DND-41 (cell line): ENCODE results near the gene PPAN.

Experiments used
- ATAC-seq: fragments of 200-7000 bp; cut with Tn5 transposase; 3 replicates; pipeline ENCODE4 v1.9.1; 2021; ENCODE audit warnings: low read depth; ENCODE audit not compliant: insufficient read depth
- DNase-seq: peaks from one replicate; pipeline ENCODE4 v3.0.0-alpha.2; 2020
- H2AFZ ChIP-seq: 2 replicates; pipeline ENCODE4 v1.6.0; 2012; ENCODE audit warnings: low read depth, low read length
- H3K27ac ChIP-seq: 2 replicates; pipeline ENCODE4 v1.5.1; 2012; ENCODE audit warnings: low read length, inconsistent platforms
- H3K27me3 ChIP-seq: fragments of 200-600 bp; sonication (generic); 2 replicates; pipeline ENCODE4 v1.6.0; 2012; ENCODE audit warnings: low read length, mild to moderate bottlenecking, inconsistent platforms; ENCODE audit not compliant: insufficient read depth, poor library complexity
- H3K36me3 ChIP-seq: 2 replicates; pipeline ENCODE4 v1.5.1; 2012; ENCODE audit warnings: low read length, inconsistent platforms; ENCODE audit not compliant: insufficient read depth
- H3K4me1 ChIP-seq: 2 replicates; pipeline ENCODE4 v1.5.1; 2012; ENCODE audit warnings: mild to moderate bottlenecking, low read length; ENCODE audit not compliant: insufficient read depth
- H3K4me2 ChIP-seq: 2 replicates; pipeline ENCODE4 v1.6.0; 2012; ENCODE audit warnings: mild to moderate bottlenecking, moderate library complexity, low read length, inconsistent platforms; ENCODE audit not compliant: insufficient read depth
- H3K4me3 ChIP-seq, 2 experiments: fragments of 200-600 bp in 1 of 2; shearing (Covaris generic) in 1 of 2; 2 replicates each; pipeline ENCODE4 v1.5.1; 2012 to 2016; ENCODE audit warnings: inconsistent platforms in 2 of 2, low read length in 2 of 2, mild to moderate bottlenecking in 2 of 2, low read depth in 1 of 2, moderate library complexity in 1 of 2
- H3K79me2 ChIP-seq: 2 replicates; pipeline ENCODE4 v1.6.0; 2012; ENCODE audit warnings: low read length, inconsistent platforms; ENCODE audit not compliant: insufficient read depth
- H3K9ac ChIP-seq: 2 replicates; pipeline ENCODE4 v1.6.0; 2012; ENCODE audit warnings: low read depth, mild to moderate bottlenecking, inconsistent platforms, low read length, moderate library complexity
- H3K9me3 ChIP-seq: 2 replicates; pipeline ENCODE4 v1.5.1; 2012; ENCODE audit warnings: low read length, moderate library complexity, mild to moderate bottlenecking, inconsistent platforms; ENCODE audit not compliant: insufficient read depth, severe bottlenecking
- H4K20me1 ChIP-seq: 2 replicates; pipeline ENCODE4 v1.6.0; 2012; ENCODE audit warnings: low read length; ENCODE audit not compliant: insufficient read depth
- EZH2 ChIP-seq: IDR thresholded peaks from 3 replicates; pipeline ENCODE4 v1.6.1; 2012; ENCODE audit warnings: borderline replicate concordance, low read depth, mild to moderate bottlenecking, moderate library complexity, low read length, inconsistent platforms; ENCODE audit not compliant: severe bottlenecking
- TF ChIP-seq, protein P1 (sequence below): IDR thresholded peaks from 2 replicates; pipeline ENCODE4 v1.5.1; 2012; ENCODE audit warnings: borderline replicate concordance, low read length, moderate library complexity, mild to moderate bottlenecking; ENCODE audit not compliant: poor library complexity, severe bottlenecking; ENCODE audit errors: extremely low read depth

PPAN gene

DNA sequence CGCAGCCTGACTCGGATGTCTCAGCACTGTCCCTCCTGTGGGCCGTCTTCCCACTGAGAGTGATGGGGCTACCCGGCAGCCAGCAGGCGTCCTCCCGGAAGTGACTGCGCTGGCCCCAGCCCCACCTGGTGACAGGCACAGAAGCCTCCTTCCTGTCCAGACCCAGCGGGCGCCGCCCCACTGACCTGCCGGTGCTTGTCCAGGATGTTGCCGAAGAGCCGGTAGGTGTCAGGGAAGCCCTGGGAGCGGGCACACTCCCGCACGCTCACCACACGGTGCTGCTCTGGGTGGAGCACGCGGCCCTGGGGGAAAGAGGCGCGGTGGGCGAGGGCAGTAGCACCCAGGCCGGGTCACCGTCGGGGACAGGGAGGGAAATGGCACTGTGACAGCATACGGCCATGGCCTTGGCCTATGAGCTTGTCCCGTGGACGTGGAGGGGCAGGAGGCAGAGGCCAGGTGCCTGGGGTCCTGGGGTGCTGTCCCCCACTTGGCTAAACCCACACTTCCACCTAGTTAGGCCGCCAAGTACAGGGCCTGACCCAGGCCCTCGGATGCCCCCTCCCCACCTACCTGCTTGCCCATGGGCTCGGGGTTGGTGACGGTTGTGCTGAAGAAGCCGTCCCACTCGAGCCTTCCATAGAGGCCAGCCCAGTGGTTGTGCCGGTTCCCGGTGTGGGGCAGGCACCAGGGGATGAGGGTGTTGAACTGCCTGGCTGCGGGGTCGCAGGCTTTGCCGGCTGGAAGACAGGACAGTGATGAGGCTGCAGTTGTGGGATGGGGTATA, 29.6 kb downstream of the PPAN start:
- no peak overlapping the region for H3K9ac ChIP-seq
- no peak overlapping the region for H3K4me2 ChIP-seq
- 0 out of 2 replicates have a peak, but pooled peaks cover 3% of the 10 kb centered on the region for H3K79me2 ChIP-seq
- ATAC-seq (0 out of 3 replicates have a peak, but pooled peaks have one; percentile 6), DNase-seq (no peak)
- no peaks in the 10 kb centered on the region for H3K27me3 ChIP-seq
- TF ChIP-seq, protein P1, sequence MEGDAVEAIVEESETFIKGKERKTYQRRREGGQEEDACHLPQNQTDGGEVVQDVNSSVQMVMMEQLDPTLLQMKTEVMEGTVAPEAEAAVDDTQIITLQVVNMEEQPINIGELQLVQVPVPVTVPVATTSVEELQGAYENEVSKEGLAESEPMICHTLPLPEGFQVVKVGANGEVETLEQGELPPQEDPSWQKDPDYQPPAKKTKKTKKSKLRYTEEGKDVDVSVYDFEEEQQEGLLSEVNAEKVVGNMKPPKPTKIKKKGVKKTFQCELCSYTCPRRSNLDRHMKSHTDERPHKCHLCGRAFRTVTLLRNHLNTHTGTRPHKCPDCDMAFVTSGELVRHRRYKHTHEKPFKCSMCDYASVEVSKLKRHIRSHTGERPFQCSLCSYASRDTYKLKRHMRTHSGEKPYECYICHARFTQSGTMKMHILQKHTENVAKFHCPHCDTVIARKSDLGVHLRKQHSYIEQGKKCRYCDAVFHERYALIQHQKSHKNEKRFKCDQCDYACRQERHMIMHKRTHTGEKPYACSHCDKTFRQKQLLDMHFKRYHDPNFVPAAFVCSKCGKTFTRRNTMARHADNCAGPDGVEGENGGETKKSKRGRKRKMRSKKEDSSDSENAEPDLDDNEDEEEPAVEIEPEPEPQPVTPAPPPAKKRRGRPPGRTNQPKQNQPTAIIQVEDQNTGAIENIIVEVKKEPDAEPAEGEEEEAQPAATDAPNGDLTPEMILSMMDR = no peak
- TF ChIP-seq EZH2 = no peak
- no peak overlapping the region for H3K4me3 ChIP-seq
- H2AFZ ChIP-seq = no peak overlapping the region
- H3K4me1 ChIP-seq = no peaks in the 10 kb centered on the region
- peaks cover 56% of the 10 kb centered on the region for H4K20me1 ChIP-seq
- no peak overlapping the region for H3K27ac ChIP-seq
- H3K9me3 ChIP-seq = no peaks in the 10 kb centered on the region
- peaks cover 99% of the 10 kb centered on the region for H3K36me3 ChIP-seq

DNA sequence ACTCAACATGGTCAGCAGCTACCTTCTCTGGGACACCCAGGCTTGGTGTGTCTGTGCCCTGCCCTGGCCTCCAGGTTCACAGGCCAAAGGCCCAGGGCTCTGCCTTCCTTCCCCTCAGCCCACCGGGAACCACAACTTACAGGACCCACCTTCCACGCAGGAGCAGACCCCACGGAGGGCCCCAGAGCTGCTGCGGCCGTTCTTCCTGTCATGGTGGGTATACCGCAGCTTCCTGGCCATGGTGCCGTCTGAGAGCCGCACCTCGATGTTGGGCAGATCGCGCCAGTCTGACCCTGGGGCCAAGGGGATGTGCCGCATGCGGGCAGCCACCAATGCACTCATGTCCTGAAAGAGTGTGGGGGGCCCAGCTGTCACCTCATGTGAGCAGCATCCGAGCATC, 30.8 kb downstream of the PPAN start:
- no peak for TF ChIP-seq EZH2
- TF ChIP-seq, protein P1 = no peak
- no peaks in the 10 kb centered on the region for H3K4me1 ChIP-seq
- H3K9me3 ChIP-seq = no peaks in the 10 kb centered on the region
- H3K4me3 ChIP-seq = no peak overlapping the region
- no peak overlapping the region for H2AFZ ChIP-seq
- H3K27ac ChIP-seq = no peak overlapping the region
- no peak overlapping the region for H3K9ac ChIP-seq
- H3K4me2 ChIP-seq = no peak overlapping the region
- peaks cover 63% of the 10 kb centered on the region for H4K20me1 ChIP-seq
- 0 out of 2 replicates have a peak, but pooled peaks cover 3% of the 10 kb centered on the region for H3K79me2 ChIP-seq
- ATAC-seq (no peak), DNase-seq (no peak)
- peaks cover 99% of the 10 kb centered on the region for H3K36me3 ChIP-seq
- H3K27me3 ChIP-seq = no peaks in the 10 kb centered on the region

DNA sequence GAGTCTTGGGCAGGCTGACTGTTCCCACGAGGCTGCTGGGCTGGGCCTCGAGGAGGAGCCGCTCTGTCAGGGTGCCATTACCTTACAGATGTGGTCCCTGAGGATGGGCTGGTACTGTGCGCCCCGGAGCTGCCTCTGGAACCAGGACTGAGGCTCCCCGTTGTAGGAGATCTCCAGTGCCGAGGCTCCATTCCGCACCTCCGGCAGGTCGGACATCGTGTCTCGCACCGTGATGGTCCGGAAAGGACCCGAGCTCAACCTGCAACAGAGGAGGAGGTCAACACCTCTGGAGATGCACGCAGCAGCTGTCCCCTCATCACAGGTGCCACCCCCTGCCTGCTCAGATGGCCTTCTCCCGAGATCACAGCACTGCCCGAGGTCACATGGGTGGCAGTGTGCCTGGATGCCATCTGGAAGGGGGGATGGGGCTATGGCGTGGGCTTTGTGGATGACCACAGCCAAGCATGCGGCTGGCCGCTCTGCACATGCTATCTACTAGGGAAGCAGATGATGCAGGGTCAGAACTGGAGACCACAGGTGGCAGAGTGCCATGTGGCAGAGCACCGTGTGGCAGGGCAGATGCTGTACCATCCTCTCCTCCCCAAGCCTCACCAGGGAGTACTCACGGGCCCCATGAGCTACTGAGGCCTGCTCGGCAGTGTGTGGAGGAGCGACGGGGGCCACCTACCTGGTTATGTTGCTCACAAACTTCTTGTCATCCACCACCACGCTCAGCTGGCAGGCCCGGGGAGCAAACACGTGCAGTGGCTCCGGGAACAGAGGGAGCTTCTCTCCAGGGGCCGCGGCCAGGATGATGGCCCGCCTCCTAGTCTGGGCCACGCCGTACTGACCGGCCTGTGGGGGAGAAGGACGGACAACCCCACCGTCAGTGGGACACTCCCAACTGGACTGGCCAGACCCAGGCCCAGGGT, 31.9 kb downstream of the PPAN start:
- no peak overlapping the region for H3K27ac ChIP-seq
- no peak overlapping the region for H3K9ac ChIP-seq
- DNase-seq (no peak), ATAC-seq (no peak)
- peaks cover 70% of the 10 kb centered on the region for H4K20me1 ChIP-seq
- no peak overlapping the region for H2AFZ ChIP-seq
- no peak overlapping the region for H3K4me3 ChIP-seq
- TF ChIP-seq EZH2 = no peak
- TF ChIP-seq, protein P1 = no peak
- H3K4me2 ChIP-seq = no peak overlapping the region
- H3K4me1 ChIP-seq = no peaks in the 10 kb centered on the region
- H3K36me3 ChIP-seq = peaks cover 99% of the 10 kb centered on the region
- H3K27me3 ChIP-seq = no peaks in the 10 kb centered on the region
- no peaks in the 10 kb centered on the region for H3K9me3 ChIP-seq
- H3K79me2 ChIP-seq = 0 out of 2 replicates have a peak, but pooled peaks cover 7% of the 10 kb centered on the region
